ENCODE results near the gene ANAPC16.

- TF ChIP-seq, protein P1, sequence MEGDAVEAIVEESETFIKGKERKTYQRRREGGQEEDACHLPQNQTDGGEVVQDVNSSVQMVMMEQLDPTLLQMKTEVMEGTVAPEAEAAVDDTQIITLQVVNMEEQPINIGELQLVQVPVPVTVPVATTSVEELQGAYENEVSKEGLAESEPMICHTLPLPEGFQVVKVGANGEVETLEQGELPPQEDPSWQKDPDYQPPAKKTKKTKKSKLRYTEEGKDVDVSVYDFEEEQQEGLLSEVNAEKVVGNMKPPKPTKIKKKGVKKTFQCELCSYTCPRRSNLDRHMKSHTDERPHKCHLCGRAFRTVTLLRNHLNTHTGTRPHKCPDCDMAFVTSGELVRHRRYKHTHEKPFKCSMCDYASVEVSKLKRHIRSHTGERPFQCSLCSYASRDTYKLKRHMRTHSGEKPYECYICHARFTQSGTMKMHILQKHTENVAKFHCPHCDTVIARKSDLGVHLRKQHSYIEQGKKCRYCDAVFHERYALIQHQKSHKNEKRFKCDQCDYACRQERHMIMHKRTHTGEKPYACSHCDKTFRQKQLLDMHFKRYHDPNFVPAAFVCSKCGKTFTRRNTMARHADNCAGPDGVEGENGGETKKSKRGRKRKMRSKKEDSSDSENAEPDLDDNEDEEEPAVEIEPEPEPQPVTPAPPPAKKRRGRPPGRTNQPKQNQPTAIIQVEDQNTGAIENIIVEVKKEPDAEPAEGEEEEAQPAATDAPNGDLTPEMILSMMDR (IDR thresholded peaks at IDR 0.05; ENCODE audit: poor library complexity, severe bottlenecking), result no peak
- TF ChIP-seq RAD21 (conservative IDR thresholded peaks at IDR 0.05), result no peak
- no peak for TF ChIP-seq MXI1 (conservative IDR thresholded peaks at IDR 0.05; ENCODE audit: poor library complexity, severe bottlenecking)
- no peak for TF ChIP-seq SMC3 (conservative IDR thresholded peaks at IDR 0.05; ENCODE audit: poor library complexity)
- TF ChIP-seq TAF1 (IDR thresholded peaks at IDR 0.05; ENCODE audit: low read depth), result no peak
- no peak for TF ChIP-seq EZH2 (IDR thresholded peaks at IDR 0.05; ENCODE audit: borderline replicate concordance, insufficient read depth, low read length, poor library complexity, severe bottlenecking)
- TF ChIP-seq POLR2AphosphoS5 (IDR thresholded peaks at IDR 0.05), result peak; percentile 46
Measured at GRCh38 chr10:72177454-72177853, 38.4 kb upstream of the ANAPC16 start.
